Suppressor macrophage (primary cell): Measurements from ENCODE around the gene DHODH.

Experiments
- DNase-seq, 4 experiments: peaks; one replicate each; pipeline ENCODE4 v3.0.0-alpha.2; 2020 to 2022

DHODH gene

DNA sequence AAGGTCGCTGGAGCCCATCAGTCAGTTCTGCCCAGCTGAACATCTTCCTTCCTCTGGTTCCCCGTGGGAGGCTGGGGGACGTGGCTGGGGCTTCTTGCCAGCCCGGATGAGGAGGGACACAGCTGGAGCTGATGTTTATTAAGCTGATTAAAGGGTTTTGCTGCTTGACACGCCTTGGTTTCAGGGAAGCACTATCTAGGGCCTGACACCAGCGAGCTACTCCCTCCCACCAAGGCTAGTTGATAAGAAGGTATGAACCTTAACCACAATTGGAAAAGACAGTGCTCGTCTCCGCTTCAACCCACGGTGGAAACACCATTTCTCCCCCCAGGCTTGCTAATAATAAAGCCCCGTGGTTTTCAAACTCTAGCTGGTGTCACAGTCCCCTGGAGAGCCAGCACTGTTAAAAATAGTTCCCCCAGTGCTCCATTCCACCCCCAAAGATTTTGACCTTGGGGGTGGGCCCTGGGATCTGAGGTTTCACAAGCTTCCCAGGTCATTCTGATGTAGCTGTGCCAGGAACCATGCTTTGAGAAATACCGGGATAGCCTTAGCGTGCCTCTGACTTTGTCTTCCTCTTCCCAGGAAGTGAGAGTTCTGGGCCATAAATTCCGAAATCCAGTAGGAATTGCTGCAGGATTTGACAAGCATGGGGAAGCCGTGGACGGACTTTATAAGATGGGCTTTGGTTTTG is 5.5 kb downstream of the DHODH start:
- DNase-seq = no peak

DNA sequence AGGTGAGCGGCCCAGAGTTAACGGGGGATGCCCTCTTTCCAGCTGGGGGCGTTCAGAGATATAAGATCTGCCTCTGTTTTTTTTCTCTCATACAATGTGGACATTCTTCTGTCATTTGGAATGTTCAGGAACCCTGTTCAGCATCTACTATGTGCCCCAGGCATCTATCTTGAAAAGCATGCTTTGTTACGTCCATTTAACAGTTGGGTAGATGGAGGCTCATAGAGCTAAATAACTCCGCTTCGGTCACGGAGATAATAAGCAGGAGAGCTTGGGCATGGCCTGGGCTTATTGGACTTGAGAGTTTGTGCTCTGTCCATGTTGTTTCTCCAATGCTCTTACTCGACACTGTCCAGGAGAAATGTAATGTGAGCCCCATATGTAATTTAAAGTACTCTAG is 6.1 kb downstream of the DHODH start:
- DNase-seq = no peak

DNA sequence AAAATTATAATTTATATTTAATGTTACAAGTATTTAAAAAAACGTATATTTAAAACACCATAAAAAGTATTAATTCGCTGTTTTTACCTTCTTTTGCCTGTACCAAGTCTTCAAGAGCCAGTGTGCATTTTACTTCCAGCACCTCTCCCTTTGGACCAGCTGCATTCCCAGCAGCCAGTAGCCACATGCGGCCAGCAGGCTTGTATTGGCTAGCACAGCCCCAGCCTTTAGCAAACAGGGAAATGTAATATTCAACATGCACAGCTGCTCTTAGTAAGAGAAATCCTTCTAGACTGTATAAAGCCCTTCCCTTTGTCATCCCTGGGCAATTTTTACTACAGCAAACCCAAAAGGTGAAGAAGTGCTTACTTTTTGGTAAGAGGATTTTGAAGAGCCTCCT is 6.6 kb downstream of the DHODH start:
- no peak for DNase-seq

DNA sequence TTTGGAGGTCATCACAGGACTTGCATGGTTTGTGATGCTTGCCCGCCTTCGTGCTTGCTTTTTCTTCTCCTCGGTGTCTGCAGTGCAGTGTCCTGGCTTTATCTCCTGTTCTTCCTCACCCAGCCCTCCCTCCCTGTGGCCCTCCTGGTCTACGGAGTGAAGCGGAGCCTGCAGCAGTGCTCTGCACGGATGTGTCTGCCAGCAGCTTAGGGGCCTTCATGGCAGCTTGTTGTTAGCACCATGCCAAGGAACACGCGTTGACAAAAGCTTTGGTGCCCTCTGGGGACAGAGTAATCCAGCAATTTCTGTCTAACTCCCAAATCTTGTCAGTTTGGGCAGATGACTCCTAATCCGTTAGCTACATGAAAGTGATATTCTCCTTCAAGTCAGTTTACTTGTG is 9.9 kb downstream of the DHODH start:
- DNase-seq = no peak

DNA sequence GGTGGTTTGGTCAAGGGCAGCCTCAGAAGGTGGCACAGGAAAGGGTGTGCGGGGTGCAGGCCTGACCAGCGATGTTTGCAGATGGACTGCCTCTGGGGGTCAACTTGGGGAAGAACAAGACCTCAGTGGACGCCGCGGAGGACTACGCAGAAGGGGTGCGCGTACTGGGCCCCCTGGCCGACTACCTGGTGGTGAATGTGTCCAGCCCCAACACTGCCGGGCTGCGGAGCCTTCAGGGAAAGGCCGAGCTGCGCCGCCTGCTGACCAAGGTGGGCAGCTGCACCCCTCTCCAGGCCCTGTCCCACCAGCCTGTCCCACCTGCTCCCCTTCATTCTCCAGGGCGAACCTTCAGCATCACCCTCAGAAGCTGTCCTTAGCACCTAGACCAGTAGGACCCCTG is 12.5 kb downstream of the DHODH start:
- DNase-seq = no peak

DNA sequence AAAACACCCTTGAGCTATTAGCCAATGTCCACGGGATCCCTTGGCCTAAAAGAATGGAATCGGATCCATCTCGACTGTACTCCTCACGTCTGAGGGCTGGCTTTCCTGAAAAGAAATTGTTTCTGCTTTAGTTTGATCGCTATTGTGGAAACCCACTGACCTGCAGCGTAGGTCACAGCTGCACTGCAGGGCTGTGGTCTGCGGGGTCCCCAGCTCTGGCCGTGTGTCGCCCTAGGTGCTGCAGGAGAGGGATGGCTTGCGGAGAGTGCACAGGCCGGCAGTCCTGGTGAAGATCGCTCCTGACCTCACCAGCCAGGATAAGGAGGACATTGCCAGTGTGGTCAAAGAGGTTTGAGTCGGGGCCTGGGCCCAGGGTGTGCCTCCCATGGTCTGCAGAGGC is 13.6 kb downstream of the DHODH start:
- DNase-seq = no peak

DNA sequence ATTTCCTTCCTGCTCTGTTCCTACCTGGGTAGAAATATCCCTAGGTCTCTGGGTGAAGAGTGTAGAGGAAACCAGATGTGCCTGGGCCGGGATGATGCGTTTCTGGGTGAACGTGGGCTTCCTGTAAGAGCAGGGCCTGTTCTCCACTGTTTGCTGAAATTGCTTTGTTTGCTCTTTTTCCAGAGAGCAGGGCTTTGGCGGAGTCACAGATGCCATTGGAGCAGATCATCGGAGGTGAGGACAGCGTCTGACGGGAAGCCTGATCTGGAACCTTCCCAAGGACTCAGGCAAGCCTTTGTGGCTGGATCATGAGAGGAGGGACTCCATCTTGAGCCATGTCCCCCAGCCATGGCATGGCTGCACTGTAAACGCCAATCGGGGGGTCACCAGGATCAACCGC is 15.4 kb downstream of the DHODH start:
- DNase-seq = no peak

DNA sequence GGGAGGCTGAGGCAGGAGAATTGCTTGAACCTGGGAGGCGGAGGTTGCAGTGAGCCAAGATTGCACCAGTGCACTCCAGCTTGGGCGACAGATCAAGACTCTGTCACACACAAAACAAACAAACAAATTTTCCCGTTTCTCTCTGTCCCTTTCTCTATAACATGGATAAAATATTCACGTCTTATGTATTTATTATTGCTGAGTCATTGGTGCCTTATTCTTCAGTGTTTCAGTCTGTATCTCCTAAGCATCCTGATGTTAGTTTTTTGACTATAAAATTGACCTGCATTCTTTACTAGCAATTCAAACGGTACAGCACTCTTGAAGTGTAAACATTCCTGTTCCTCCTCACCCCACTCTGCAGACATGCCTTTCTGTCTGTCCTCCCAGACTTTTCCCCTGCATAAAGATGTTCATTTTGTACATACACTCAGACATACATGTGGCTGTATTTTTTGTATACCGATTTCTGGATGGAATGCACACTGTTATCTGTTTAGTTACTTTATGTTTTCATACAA is 16.4 kb downstream of the DHODH start:
- no peak for DNase-seq

DNA sequence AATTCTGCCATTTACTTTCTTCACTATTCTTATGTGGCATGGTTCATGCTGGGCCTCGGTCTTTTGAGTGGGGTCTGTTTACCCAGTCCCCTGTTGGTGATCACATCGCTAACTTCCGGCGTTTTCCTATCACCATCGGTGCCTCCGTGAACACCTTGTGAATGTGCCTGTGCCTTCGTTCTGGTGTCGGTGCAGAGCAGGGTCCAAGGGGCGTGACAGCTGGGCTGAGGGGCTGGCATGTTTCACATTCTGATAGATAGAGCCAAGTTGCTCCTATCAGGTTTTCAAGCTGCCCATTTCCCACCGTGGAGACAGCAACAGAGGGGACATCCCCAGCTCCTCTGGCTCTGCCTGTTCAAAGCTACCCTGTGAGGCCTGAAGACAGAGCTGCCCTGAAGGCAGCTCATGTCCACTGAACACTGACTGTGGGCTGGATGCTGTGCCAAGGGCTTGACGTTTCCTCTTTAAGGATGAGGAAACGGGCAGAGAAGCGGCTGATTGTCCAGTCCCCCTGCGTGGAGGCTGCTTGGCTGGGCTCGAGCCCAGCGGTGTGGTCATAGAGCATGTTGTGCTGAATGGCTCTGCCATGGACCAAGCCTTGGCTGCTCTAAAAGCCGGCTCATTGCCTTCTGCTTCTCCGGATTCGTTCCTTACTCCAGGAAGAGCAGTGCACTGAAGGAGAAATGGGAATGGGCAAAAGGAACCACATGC is 17.0 kb downstream of the DHODH start:
- DNase-seq = no peak

DNA sequence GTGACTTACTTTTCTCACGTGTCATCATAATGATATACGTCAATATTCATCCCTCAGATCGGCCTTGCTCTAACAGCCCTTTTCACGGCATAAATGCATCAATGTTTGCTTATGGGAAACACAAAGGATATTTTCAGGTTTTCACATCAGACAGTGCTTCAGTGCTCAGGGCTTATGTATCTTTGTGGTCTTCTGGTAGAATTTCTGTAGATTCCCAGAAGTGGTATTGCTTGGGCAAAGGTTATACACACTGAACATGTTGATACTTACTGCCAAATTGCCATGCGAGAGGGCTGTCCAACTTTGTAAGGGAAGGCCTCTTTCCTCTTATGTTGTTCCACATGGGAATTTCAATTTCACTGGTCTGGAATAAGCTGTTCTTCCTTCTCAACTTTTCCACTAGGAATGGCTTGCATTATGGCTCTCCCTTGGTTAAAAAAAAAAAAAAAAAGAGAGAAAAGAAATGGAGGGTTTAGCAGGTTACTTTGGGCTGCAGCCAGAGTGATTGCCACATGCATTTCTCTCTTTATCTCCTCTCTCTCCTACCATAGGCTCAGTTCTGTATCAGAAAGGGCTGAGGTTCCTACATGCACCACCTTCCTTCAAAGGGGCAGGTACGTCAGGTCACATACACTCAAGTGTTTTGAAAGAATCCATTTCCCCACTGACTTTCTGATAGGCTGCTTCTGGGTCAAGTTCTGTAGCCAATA is 19.3 kb downstream of the DHODH start:
- DNase-seq = no peak

DNA sequence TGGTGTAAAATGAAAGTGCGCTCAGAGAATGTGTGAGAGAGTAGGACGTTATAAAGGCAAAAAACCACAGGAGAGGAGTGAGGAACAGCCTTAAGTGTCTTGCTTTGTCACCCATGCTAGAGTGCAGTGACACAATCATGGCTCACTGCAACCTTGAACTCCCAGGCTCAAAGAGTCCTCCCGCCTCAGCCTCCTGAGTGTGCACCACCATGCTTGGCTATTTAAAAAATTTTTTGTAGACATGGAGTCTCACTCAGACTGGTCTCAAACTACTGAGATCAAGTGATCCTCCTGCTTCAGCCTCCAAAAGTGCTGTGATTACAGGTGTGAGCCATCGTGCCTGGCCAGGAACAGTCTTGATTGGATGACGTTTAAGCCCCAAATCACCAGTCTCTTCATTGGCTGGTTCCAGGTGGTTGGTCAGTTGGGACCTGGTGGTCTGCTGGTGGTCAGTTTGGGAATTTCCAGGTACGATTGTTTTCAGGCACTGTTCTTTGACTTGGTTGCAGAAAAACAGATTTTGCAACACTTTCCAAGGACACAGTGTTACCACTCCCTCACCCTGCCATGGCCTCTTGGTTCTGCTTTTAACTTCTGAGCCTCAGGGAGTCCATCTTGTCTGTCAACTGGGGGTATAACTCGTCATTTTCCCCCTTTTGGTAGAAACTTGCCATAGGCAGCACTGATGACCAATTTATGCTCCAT is 21.2 kb downstream of the DHODH start:
- DNase-seq = no peak

DNA sequence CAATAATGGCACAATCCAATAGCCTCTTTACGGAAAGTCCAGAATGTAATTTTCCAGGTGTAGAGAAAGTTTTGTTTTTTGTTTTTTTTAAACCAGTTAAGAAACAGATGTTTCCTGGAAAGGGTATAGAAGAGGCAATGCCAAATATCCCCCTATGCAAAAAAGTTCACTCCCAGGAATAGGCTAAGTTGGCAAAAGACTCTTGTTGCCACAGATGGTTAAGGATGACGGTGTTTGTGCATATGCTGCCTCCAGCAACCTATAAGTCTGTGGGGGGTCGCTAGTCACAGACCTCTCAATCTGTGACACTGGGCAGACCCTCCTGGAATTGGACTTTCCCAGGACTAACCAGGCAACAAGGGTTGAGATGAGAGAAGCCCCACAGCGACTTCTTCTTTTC is 24.9 kb downstream of the DHODH start:
- DNase-seq = no peak

DNA sequence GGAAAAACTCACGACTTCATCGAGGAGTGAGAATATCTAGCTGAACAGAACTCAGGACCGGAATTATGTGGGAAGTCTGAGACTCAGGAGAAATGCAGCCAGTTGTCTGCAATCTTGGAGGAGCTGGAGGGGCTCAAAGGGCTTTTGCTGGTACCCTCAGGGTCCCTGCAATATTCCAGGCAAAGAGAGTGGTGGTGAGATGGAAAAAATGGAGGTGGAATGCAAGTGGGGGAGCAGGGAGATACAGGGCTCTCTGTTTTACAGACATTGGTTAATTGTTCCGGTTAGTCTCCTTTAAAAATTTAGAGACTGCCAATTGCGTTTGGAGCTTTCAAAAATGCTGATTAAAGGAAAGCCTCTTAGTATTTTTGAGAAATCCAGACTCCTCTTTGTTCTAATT is 27.6 kb downstream of the DHODH start:
- no peak for DNase-seq

DNA sequence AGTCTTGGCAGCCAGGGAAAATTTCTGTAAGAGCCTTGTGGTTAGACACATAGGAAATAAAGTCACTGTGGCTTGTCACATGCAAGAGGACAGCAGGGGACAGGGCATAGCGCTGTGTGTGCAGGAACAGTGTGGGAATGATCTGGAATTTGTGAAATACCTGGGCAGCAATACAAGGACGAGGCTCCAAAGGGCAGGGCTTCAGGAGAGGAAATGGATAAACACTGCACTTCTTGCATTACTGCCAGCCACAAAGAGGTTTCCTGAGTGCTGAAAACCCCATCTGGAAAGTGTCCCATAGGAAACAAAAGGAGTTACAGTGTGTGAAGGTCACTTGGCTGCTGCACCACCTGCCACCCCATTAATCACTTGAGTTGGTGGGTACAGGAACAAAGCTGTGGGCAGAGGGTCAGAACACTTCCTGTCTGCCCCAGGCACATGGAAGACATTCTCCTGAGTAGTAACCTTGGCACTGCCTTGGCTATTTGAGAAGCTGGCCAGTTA is 33.7 kb downstream of the DHODH start:
- no peak for DNase-seq

DNA sequence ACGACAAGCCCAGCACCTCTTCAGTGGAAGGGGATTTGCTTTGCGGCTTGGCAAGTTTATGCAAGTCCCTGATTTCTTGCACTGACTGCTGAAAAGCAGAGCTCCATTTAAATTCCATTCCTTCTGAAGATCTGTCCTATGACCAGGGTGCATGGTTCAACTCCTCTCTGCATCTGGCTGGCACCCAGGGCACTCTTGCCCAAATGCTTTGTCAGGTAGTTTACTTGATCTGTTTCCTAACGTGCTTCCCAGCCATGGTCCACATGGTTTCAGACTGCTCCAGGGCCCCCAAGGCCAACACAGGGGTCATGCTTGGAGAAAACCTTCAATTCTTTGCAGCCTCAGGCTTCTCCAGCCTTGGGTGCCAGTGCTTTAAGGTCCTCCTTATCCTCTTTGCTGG is 34.5 kb downstream of the DHODH start:
- DNase-seq = no peak

DNA sequence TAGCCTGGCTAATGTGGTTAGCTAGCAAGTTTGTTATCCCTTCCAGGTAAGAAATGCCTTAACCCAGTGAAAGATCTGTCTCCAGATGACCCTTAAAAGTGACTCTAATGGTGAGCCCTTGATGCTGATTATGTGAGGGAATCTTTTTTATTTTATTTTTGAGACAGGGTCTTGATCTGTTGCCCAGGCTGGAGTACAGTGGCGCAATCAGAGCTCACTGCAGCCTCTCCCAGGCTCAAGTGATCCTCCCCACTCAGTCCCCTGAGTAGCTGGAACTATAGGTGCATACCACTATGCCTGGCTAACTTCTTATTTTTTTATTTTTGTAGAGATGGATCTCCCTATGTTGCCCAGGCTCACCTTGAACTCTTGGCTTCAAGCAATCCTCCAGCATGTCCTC is 35.0 kb downstream of the DHODH start:
- DNase-seq = no peak

DNA sequence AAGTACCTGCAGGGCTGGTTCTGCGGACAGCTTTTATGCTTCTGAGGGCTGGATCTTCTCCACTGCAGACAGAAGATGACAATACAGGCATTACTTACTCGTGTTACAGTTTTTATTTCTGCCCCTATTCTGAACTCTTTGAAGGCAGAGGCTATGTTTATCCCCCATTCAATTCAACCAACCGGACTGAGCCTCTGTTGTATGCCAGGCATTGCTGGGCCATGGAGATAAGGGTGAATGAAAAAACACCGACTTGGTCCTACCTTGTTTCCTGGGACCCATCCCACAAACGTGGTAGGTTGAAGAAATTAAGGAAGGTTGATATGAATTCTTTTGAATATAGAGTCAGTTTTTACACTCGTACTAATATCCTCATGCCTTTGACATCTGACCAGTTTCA is 35.8 kb downstream of the DHODH start:
- no peak for DNase-seq

DNA sequence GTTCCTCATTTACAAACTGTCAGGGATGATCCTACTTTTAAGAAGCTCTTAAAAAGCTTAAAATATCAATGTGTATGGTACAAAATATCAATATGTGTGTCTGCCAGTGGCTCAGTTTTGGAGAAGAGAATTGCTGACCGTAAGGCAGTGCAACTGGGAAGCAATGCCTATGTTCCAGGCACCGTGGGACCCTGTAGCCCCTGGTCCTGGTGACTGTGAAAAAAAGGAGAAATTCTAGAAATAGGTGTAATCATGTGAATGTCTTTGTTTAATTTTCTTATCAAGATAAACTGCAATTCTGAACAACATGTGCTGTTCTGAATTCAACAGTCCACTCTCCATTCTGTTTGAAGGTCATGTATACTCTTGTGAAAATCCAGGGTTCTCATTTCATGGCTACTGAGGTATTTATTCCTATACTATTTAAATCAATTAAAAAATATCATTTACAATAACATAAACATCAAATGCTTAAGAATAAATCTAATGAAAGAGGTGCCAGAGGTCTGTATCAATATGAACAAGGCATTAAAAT is 36.3 kb downstream of the DHODH start:
- no peak for DNase-seq

DNA sequence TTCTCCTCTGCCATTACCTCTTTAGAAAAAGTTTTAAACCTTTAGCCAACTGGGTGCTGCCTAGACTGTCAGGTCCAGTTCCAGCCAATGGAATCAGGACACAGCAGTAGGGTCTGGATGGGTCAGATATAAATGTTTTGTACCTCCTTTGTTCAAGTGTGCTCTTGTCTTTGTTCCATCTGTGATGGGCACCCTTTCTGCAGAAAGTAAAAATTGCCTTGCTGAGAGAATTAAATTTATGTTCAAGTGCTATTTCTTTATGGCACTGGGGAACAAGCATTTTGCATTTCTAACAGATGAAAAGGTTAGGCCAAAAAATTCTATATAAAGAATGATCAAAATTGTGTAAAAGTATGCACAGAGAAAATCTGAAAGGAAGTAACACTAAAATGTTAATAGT is 40.6 kb downstream of the DHODH start:
- no peak for DNase-seq

DNA sequence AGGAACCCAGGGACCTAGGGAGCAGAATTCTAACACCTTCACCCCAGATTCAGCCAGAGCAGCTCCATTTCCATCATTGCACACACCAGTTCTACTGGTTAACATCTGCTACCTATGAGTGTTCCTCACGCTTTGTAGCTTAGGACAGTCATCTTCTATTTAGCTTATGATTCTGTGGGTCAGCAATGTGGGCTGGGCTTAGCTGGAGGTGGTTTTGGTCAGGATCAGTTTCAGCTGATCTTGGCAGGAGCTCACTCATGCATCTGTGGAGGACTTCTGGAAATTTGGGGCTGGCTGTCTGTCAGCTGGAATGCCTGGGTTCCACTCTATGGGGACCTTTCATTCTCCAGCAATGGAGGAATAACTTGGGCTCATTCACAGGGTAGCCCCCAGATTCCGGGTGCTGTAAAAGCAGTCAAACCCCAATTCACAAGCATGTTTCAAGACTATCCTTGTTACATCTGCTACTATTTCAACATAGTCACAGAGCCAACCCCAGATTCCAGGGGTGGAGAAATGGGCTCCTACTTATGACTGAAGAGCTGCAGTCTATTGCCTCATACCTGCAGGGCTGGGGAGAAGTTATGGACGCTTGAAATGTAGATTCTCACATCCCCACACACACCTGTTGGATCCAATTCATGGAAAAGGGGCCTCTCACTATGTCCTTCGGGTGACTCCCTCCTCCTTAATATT is 42.4 kb downstream of the DHODH start:
- peak in 3 of 4 experiments; percentile 38 to 45 (median 42) for DNase-seq

DNA sequence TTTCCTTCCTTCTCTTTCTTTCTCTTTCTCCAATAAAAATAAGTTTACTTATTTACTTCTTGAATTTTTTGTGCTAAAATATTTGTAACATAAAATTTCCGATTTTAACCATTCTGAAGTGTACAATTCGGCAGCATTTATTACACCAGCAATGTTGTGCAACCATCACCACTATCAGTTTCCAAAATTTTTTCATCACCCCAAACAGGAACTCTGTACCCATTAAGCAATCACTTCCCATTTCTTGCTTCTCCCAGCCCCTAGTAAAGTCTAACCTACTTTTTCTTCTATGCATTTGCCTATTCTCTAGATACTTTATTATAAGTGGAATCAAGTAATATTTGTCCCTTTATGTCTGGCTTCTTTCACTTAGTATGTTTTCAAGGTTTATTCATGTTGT is 43.3 kb downstream of the DHODH start:
- DNase-seq = peak; percentile 46 to 86 (median 63)
